Measurements from ENCODE around the gene ZNF454. TPM values are rescaled to one million over a fixed set of nuclear protein-coding genes. Genes with fewer than 3 reads are reported as not detected.

The ZNF454 gene
- total RNA-seq, 1 experiment from 2014 or later: 2.4 TPM

DNA sequence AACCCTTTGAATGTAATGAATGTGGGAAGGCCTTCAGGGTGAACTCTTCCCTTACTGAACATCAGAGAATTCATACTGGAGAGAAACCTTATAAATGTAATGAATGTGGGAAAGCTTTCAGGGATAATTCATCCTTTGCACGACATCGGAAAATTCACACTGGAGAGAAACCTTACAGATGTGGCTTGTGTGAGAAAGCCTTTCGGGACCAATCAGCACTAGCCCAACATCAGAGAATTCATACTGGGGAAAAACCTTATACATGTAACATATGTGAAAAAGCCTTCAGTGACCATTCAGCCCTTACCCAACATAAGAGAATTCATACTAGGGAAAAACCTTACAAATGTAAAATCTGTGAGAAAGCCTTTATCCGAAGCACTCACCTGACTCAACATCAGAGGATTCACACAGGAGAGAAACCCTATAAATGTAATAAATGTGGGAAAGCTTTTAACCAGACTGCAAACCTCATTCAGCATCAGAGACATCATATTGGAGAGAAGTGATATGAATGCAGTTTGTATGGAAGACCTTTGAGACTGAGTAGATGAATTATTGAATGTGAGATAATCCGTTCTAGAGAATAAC is 24.6 kb downstream of the ZNF454 start:
- TF ChIP-seq EZH2 (IDR thresholded peaks at IDR 0.05; ENCODE audit: borderline replicate concordance, low read depth, low read length, poor library complexity, severe bottlenecking): no peak
- TF ChIP-seq, protein P1, sequence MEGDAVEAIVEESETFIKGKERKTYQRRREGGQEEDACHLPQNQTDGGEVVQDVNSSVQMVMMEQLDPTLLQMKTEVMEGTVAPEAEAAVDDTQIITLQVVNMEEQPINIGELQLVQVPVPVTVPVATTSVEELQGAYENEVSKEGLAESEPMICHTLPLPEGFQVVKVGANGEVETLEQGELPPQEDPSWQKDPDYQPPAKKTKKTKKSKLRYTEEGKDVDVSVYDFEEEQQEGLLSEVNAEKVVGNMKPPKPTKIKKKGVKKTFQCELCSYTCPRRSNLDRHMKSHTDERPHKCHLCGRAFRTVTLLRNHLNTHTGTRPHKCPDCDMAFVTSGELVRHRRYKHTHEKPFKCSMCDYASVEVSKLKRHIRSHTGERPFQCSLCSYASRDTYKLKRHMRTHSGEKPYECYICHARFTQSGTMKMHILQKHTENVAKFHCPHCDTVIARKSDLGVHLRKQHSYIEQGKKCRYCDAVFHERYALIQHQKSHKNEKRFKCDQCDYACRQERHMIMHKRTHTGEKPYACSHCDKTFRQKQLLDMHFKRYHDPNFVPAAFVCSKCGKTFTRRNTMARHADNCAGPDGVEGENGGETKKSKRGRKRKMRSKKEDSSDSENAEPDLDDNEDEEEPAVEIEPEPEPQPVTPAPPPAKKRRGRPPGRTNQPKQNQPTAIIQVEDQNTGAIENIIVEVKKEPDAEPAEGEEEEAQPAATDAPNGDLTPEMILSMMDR (conservative IDR thresholded peaks at IDR 0.05; ENCODE audit: low read depth, low read length): no peak
- CTCF ChIA-PET: no interaction called here
- POLR2A ChIA-PET (ENCODE audit: low non-redundant PET): no interaction called here

DNA sequence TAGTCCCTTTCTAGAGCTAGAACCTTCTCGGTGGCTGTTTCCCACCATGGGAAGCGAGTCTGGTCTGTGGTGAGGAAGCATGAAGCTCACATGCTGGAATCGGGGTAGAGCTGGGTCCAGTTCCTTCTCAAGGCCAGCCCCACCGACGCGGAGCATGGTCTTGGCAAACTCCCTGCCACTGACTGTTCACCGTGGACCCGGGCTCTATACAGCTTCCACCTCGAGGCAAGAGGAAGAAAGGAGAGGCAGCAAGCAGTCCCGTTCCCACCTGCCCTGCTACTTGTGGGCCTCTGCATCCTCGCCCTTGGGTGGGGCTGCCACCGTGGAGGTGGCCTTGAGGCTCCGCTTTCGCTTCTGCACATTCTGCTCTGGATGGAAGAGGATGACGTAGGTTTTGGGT is 40.4 kb downstream of the ZNF454 start:
- CTCF ChIA-PET: no interaction called here
- no peak overlapping the region for H3K27ac ChIP-seq (ENCODE audit: low read depth, low read length, poor library complexity, severe bottlenecking)

More for the DNA sequence above, 24.6 kb downstream of the ZNF454 start:
- DNase-seq (ENCODE audit: low spot score): no peak
- no TSS peak for BruUV-seq (replicated peaks)
- no peaks in the 10 kb centered on the region for H3K4me1 ChIP-seq (ENCODE audit: insufficient read depth, low read length, poor library complexity, severe bottlenecking)
- no peaks in the 10 kb centered on the region for H3K27me3 ChIP-seq (replicated peaks; ENCODE audit: insufficient read depth, low read depth, low read length, poor library complexity)
- H3K27ac ChIP-seq (ENCODE audit: low read depth, low read length, poor library complexity, severe bottlenecking): no peak overlapping the region
- peaks cover 53% of the 10 kb centered on the region for H3K9me3 ChIP-seq (ENCODE audit: low read depth, low read length, poor library complexity, severe bottlenecking)
- intact Hi-C loops (cut with micrococcal nuclease; ENCODE audit: unreplicated experiment): no loop called here
- no peaks in the 10 kb centered on the region for H3K36me3 ChIP-seq (ENCODE audit: insufficient read depth, low read length, poor library complexity, severe bottlenecking)
- no peak overlapping the region for H3K4me3 ChIP-seq (ENCODE audit: low read depth, low read length, poor library complexity, severe bottlenecking)

DNA sequence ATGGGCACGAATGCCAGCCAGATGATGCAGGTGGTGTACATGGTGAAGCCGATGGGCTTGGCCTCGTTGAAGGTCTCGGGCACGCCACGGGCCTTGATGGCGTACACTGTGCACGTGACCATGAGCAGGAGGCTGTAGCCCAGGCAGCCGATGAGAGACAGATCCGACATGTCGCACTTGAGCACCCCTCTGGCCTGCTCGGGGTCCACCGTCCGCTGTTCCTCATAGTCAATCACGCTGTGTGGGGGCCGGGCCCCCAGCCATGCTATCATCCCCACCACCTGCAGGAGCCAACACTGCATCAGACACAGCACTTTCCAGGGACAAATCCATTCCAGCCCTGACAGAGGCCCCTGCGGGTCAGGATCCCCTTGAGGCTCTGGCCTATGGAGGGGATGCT is 41.9 kb downstream of the ZNF454 start:
- POLR2A ChIA-PET (ENCODE audit: low non-redundant PET): no interaction called here
- Histone ChIP-seq H3K4me3 (ENCODE audit: low read depth, low read length, poor library complexity, severe bottlenecking) (no peak overlapping the region), H3K27me3 (replicated peaks; ENCODE audit: insufficient read depth, low read depth, low read length, poor library complexity) (no peaks in the 10 kb centered on the region), H3K4me1 (ENCODE audit: insufficient read depth, low read length, poor library complexity, severe bottlenecking) (no peaks in the 10 kb centered on the region), H3K27ac (ENCODE audit: low read depth, low read length, poor library complexity, severe bottlenecking) (no peak overlapping the region), H3K36me3 (ENCODE audit: insufficient read depth, low read length, poor library complexity, severe bottlenecking) (no peaks in the 10 kb centered on the region), H3K9me3 (ENCODE audit: low read depth, low read length, poor library complexity, severe bottlenecking) (peaks cover 6% of the 10 kb centered on the region)
- CTCF ChIA-PET: no interaction called here
- intact Hi-C loops (cut with micrococcal nuclease; ENCODE audit: unreplicated experiment): no loop called here
- TF ChIP-seq, protein P1 (conservative IDR thresholded peaks at IDR 0.05; ENCODE audit: low read depth, low read length): no peak
- no peak for TF ChIP-seq EZH2 (IDR thresholded peaks at IDR 0.05; ENCODE audit: borderline replicate concordance, low read depth, low read length, poor library complexity, severe bottlenecking)
- no peak for DNase-seq (ENCODE audit: low spot score)
- BruUV-seq (replicated peaks): no TSS peak

More for the DNA sequence above, 40.4 kb downstream of the ZNF454 start:
- no peak overlapping the region for H3K4me3 ChIP-seq (ENCODE audit: low read depth, low read length, poor library complexity, severe bottlenecking)
- TF ChIP-seq, protein P1 (conservative IDR thresholded peaks at IDR 0.05; ENCODE audit: low read depth, low read length): no peak
- no peak for TF ChIP-seq EZH2 (IDR thresholded peaks at IDR 0.05; ENCODE audit: borderline replicate concordance, low read depth, low read length, poor library complexity, severe bottlenecking)
- peaks cover 19% of the 10 kb centered on the region for H3K9me3 ChIP-seq (ENCODE audit: low read depth, low read length, poor library complexity, severe bottlenecking)
- H3K36me3 ChIP-seq (ENCODE audit: insufficient read depth, low read length, poor library complexity, severe bottlenecking): no peaks in the 10 kb centered on the region
- no peak for DNase-seq (ENCODE audit: low spot score)
- BruUV-seq (replicated peaks): no TSS peak
- POLR2A ChIA-PET (ENCODE audit: low non-redundant PET): no interaction called here
- H3K4me1 ChIP-seq (ENCODE audit: insufficient read depth, low read length, poor library complexity, severe bottlenecking): no peaks in the 10 kb centered on the region
- intact Hi-C loops (cut with micrococcal nuclease; ENCODE audit: unreplicated experiment): no loop called here
- no peaks in the 10 kb centered on the region for H3K27me3 ChIP-seq (replicated peaks; ENCODE audit: insufficient read depth, low read depth, low read length, poor library complexity)
